Mesothelial cell of epicardium (in vitro differentiated cells): ENCODE measurements around the gene DISP3. TPM values are rescaled to one million over a fixed set of nuclear protein-coding genes. Genes with fewer than 3 reads are reported as not detected.

ENCODE experiments used
- DNase-seq, 2 experiments: peaks; one replicate each; pipeline ENCODE4 v3.0.0; 2021; ENCODE audit warnings: low spot score in 2 of 2; ENCODE audit not compliant: unreplicated experiment in 2 of 2
- H3K27ac Mint-ChIP-seq: 2 replicates; pipeline ENCODE4 v1.8.0; 2021; ENCODE audit warnings: mixed read lengths
- H3K27me3 Mint-ChIP-seq: 2 replicates; pipeline ENCODE4 v1.8.0; 2021; ENCODE audit warnings: low read depth, mixed read lengths
- H3K36me3 Mint-ChIP-seq: 2 replicates; pipeline ENCODE4 v1.8.0; 2021; ENCODE audit warnings: mixed read lengths
- H3K4me1 Mint-ChIP-seq: 2 replicates; pipeline ENCODE4 v1.8.0; 2021; ENCODE audit warnings: mixed read lengths
- H3K4me3 Mint-ChIP-seq: 2 replicates; pipeline ENCODE4 v1.8.0; 2021; ENCODE audit warnings: mild to moderate bottlenecking, moderate library complexity, mixed read lengths
- H3K9me3 Mint-ChIP-seq: 2 replicates; pipeline ENCODE4 v1.8.0; 2021; ENCODE audit warnings: mixed read lengths
- CTCF ChIP-seq: fragments of 200-600 bp; sonication (generic); IDR thresholded peaks from one replicate; pipeline ENCODE4 v1.5.0; 2021; ENCODE audit warnings: antibody characterized with exemption; ENCODE audit not compliant: unreplicated experiment
- total RNA-seq: library from RNA; stranded (reverse); gene quantifications from 3 replicates; pipeline ENCODE4 v1.2.1, GENCODE V29; 2021

DISP3 gene
- total RNA-seq, 1 donor from 2014 or later: 2.2 TPM

GRCh38 chr1:11450310-11450709 lies 28.6 kb upstream of the DISP3 start:
- peaks cover 74% of the 10 kb centered on the region for H3K27me3 Mint-ChIP-seq
- no peaks in the 10 kb centered on the region for H3K4me1 Mint-ChIP-seq
- H3K27ac Mint-ChIP-seq: no peak overlapping the region
- H3K9me3 Mint-ChIP-seq: no peaks in the 10 kb centered on the region
- DNase-seq: no peak
- no peak for TF ChIP-seq CTCF
- H3K36me3 Mint-ChIP-seq: no peaks in the 10 kb centered on the region
- H3K4me3 Mint-ChIP-seq: no peak overlapping the region

GRCh38 chr1:11453742-11454491 lies 25.0 kb upstream of the DISP3 start:
- no peak overlapping the region for H3K4me3 Mint-ChIP-seq
- H3K9me3 Mint-ChIP-seq: no peaks in the 10 kb centered on the region
- H3K36me3 Mint-ChIP-seq: no peaks in the 10 kb centered on the region
- H3K27me3 Mint-ChIP-seq: peaks cover 73% of the 10 kb centered on the region
- no peak for DNase-seq
- no peak for TF ChIP-seq CTCF
- no peaks in the 10 kb centered on the region for H3K4me1 Mint-ChIP-seq
- no peak overlapping the region for H3K27ac Mint-ChIP-seq

- H3K27me3 Mint-ChIP-seq: peaks cover 67% of the 10 kb centered on the region
- no peak overlapping the region for H3K4me3 Mint-ChIP-seq
- TF ChIP-seq CTCF: no peak
- no peak overlapping the region for H3K27ac Mint-ChIP-seq
- H3K4me1 Mint-ChIP-seq: no peaks in the 10 kb centered on the region
- H3K36me3 Mint-ChIP-seq: no peaks in the 10 kb centered on the region
- no peaks in the 10 kb centered on the region for H3K9me3 Mint-ChIP-seq
- no peak for DNase-seq
These were observed 22.9 kb upstream of the DISP3 start for GRCh38 chr1:11455967-11456570.

GRCh38 chr1:11456965-11457364 lies 22.0 kb upstream of the DISP3 start:
- DNase-seq: no peak
- Mint-ChIP-seq H3K36me3 (no peaks in the 10 kb centered on the region), H3K27me3 (peaks cover 68% of the 10 kb centered on the region), H3K27ac (no peak overlapping the region), H3K9me3 (no peaks in the 10 kb centered on the region), H3K4me1 (no peaks in the 10 kb centered on the region), H3K4me3 (no peak overlapping the region)
- no peak for TF ChIP-seq CTCF

- Mint-ChIP-seq H3K27me3 (peaks cover 72% of the 10 kb centered on the region), H3K9me3 (no peaks in the 10 kb centered on the region), H3K4me3 (no peak overlapping the region), H3K27ac (no peak overlapping the region), H3K4me1 (no peaks in the 10 kb centered on the region), H3K36me3 (no peaks in the 10 kb centered on the region)
- DNase-seq: no peak
- no peak for TF ChIP-seq CTCF
These were observed 20.1 kb upstream of the DISP3 start for GRCh38 chr1:11458811-11459275.
